Mucosa of stomach (tissue), 1 donor: ENCODE results near the gene ATP10B.

Experiments used
- H3K27me3 ChIP-seq: one replicate; pipeline ENCODE4 v1.7.0; 2013; ENCODE audit warnings: mild to moderate bottlenecking, low read length; ENCODE audit not compliant: control insufficient read depth, insufficient read depth
- H3K36me3 ChIP-seq: one replicate; pipeline ENCODE4 v1.7.0; 2013; ENCODE audit warnings: low read length; ENCODE audit not compliant: control insufficient read depth, insufficient read depth
- H3K4me1 ChIP-seq: one replicate; pipeline ENCODE4 v1.7.0; 2013; ENCODE audit warnings: mild to moderate bottlenecking, low read length; ENCODE audit not compliant: control insufficient read depth, insufficient read depth
- H3K4me3 ChIP-seq: one replicate; pipeline ENCODE4 v1.7.0; 2013; ENCODE audit warnings: low read length
- H3K9ac ChIP-seq: one replicate; pipeline ENCODE4 v1.7.0; 2013; ENCODE audit warnings: mild to moderate bottlenecking, low read length, moderate library complexity
- H3K9me3 ChIP-seq: one replicate; pipeline ENCODE4 v1.7.0; 2013; ENCODE audit warnings: mild to moderate bottlenecking, low read length, moderate library complexity; ENCODE audit not compliant: control insufficient read depth
- donor health status: Pancreatic carcinoma.

The ATP10B gene

DNA sequence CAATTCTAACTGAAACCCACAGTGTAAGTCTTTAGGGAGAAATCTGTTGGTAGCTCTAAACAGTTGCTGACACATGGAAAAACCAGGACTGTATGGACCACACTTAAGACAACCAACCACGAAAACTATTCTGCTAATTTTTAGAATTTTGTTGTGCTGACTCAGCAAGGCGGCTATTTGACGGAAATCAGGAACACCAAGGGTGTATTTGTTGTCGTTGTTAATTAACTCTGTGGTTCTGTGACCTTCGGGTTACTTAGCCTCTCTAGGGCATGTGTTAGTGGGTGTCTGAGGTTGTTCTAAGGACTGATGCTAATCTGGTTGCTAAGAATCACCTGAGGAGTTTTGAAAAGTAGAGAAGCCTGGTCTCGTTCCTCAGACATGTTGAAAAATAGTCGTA is 79.2 kb downstream of the ATP10B start:
- H3K4me1 ChIP-seq, result no peaks in the 10 kb centered on the region
- H3K36me3 ChIP-seq, result no peaks in the 10 kb centered on the region
- H3K4me3 ChIP-seq, result no peak overlapping the region
- H3K9me3 ChIP-seq, result no peaks in the 10 kb centered on the region
- H3K9ac ChIP-seq, result no peak overlapping the region
- H3K27me3 ChIP-seq, result no peaks in the 10 kb centered on the region

DNA sequence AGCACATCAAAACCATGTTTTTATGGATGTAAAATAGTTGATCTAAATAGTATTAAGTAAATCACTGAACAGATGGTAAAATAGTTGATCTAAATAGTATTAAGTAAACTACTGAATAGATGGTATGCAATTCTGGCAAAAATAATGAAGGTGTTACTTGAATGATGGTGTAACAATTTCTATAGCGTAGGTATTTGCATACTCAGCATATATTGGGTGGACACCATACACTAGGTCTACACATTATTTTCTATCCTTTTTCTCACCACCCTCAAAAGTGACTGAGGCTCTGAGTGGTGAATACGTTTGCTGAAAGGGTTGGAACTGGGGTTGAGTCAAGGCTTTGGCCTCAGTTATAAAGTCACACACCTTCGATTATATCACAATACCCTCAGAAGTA is 81.3 kb downstream of the ATP10B start:
- Histone ChIP-seq H3K4me3 (no peak overlapping the region), H3K4me1 (no peaks in the 10 kb centered on the region), H3K27me3 (no peaks in the 10 kb centered on the region), H3K9me3 (no peaks in the 10 kb centered on the region), H3K9ac (no peak overlapping the region), H3K36me3 (no peaks in the 10 kb centered on the region)

DNA sequence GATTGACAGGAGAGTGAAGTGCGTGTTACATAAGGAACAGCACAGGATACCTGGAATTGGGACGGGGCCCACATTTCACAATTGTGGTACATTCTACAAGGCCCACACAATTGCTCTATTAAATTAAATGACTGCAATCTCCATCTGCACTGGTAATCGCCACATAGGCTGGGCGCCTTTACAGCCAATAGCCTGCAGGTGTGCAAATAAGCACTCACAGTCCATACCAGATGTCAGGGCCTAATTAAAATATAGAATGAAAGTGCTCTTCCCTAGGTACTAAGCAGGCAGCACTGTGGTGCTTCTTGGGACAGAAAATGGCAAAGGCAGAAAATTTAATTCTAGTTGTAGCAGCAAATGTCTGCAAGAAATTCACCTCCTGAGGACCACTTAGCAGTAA is 82.7 kb downstream of the ATP10B start:
- H3K9me3 ChIP-seq, result no peaks in the 10 kb centered on the region
- H3K4me3 ChIP-seq, result no peak overlapping the region
- no peaks in the 10 kb centered on the region for H3K27me3 ChIP-seq
- H3K4me1 ChIP-seq, result no peaks in the 10 kb centered on the region
- H3K9ac ChIP-seq, result no peak overlapping the region
- H3K36me3 ChIP-seq, result no peaks in the 10 kb centered on the region

GRCh38 chr5:160767062-160767461 is 84.9 kb downstream of the ATP10B start:
- no peak overlapping the region for H3K9ac ChIP-seq
- no peak overlapping the region for H3K4me3 ChIP-seq
- no peaks in the 10 kb centered on the region for H3K27me3 ChIP-seq
- H3K9me3 ChIP-seq, result no peaks in the 10 kb centered on the region
- no peaks in the 10 kb centered on the region for H3K36me3 ChIP-seq
- no peaks in the 10 kb centered on the region for H3K4me1 ChIP-seq

- Histone ChIP-seq H3K9me3 (no peaks in the 10 kb centered on the region), H3K36me3 (no peaks in the 10 kb centered on the region), H3K4me1 (no peaks in the 10 kb centered on the region), H3K4me3 (no peak overlapping the region), H3K27me3 (no peaks in the 10 kb centered on the region), H3K9ac (no peak overlapping the region)
These were observed 92.0 kb downstream of the ATP10B start for GRCh38 chr5:160760008-160760407.

DNA sequence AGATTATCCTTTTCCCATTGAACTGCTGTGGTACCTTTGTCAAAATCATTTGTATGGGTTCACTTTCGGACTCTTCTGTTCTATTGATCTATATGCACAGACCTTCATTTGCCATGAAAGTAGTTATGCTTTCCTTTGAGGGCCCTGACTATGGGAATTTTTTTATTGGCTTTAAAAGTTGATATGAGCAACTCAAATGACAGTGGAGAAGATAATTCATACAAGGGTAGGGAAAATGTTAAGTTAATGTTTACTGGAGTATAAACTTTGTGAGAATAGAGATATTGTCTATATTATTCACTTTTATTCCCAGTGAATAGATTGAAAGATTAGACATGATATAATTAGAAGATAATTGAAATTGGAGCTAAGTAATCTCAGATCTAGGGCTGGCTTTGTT is 94.8 kb downstream of the ATP10B start:
- no peaks in the 10 kb centered on the region for H3K27me3 ChIP-seq
- no peaks in the 10 kb centered on the region for H3K9me3 ChIP-seq
- no peak overlapping the region for H3K9ac ChIP-seq
- H3K4me1 ChIP-seq, result no peaks in the 10 kb centered on the region
- no peak overlapping the region for H3K4me3 ChIP-seq
- no peaks in the 10 kb centered on the region for H3K36me3 ChIP-seq

DNA sequence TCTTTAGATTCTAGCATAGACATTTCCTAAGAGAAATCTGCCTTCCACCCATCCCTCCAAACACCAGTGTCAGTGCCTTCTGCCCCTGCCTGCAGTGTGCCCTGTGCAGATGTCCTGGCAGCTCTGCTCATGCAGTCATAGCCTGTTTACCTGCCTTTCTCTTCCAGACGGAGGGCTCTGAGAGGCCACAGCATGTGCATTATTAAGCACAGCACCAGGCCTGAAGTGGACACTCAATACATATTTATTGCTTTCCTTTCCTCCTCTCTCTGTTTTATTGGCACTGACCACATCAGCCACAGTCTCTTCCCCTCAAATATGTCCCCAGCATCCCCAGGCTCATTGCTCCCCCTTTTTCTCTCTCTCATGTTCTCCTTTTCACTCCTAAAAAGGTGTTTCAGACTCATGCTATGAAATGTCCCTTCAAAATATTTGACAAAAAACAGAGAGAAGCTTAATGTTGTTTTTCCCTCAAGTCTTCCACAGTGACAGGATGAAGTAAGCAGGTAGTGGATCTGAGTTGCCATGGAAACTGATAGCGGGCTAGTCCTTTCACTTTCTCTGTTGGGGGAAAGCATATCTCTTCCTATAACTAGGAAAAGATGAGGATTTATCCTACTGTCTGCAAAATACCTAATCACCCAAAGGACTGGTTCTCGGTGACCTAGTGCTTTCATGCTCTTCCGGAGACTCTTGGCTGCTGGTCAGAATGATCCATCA is 100.9 kb downstream of the ATP10B start:
- no peaks in the 10 kb centered on the region for H3K36me3 ChIP-seq
- H3K4me3 ChIP-seq, result no peak overlapping the region
- H3K9ac ChIP-seq, result no peak overlapping the region
- no peaks in the 10 kb centered on the region for H3K9me3 ChIP-seq
- H3K4me1 ChIP-seq, result peaks cover 3% of the 10 kb centered on the region
- H3K27me3 ChIP-seq, result no peaks in the 10 kb centered on the region

DNA sequence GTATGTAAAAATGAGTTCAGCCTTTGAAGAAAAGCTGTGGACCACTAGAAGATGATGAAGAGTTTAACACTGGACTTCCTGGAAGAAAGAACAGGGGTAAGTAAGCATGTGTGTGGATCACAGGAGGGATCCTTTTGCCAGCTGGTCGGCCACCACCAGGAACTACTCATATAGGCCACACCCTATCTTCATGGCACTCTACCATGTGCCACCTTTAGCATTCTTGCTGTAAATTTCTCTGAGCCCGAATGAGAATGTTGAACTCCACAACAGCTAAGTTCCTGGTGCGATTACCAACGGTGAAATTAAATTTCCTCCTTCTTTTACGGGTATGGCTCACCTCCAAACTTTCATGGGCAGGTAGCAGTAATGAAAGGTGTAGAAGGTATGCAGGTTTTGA is 102.3 kb downstream of the ATP10B start:
- H3K27me3 ChIP-seq, result no peaks in the 10 kb centered on the region
- H3K9me3 ChIP-seq, result no peaks in the 10 kb centered on the region
- H3K36me3 ChIP-seq, result no peaks in the 10 kb centered on the region
- H3K4me1 ChIP-seq, result peaks cover 3% of the 10 kb centered on the region
- no peak overlapping the region for H3K9ac ChIP-seq
- H3K4me3 ChIP-seq, result no peak overlapping the region

- H3K36me3 ChIP-seq, result no peaks in the 10 kb centered on the region
- no peaks in the 10 kb centered on the region for H3K27me3 ChIP-seq
- H3K9me3 ChIP-seq, result no peaks in the 10 kb centered on the region
- no peak overlapping the region for H3K9ac ChIP-seq
- H3K4me1 ChIP-seq, result peaks cover 3% of the 10 kb centered on the region
- H3K4me3 ChIP-seq, result no peak overlapping the region
These were observed 103.0 kb downstream of the ATP10B start for GRCh38 chr5:160749026-160749425.

GRCh38 chr5:160747987-160748386 is 104.0 kb downstream of the ATP10B start:
- Histone ChIP-seq H3K4me1 (peaks cover 3% of the 10 kb centered on the region), H3K4me3 (no peak overlapping the region), H3K9ac (peak overlapping the region; percentile 8), H3K27me3 (no peaks in the 10 kb centered on the region), H3K36me3 (no peaks in the 10 kb centered on the region), H3K9me3 (no peaks in the 10 kb centered on the region)

GRCh38 chr5:160747559-160747958 is 104.5 kb downstream of the ATP10B start:
- Histone ChIP-seq H3K4me3 (no peak overlapping the region), H3K36me3 (no peaks in the 10 kb centered on the region), H3K9ac (peak overlapping the region; percentile 8), H3K27me3 (no peaks in the 10 kb centered on the region), H3K9me3 (no peaks in the 10 kb centered on the region), H3K4me1 (peaks cover 3% of the 10 kb centered on the region)

GRCh38 chr5:160744268-160745101 is 107.5 kb downstream of the ATP10B start:
- Histone ChIP-seq H3K4me3 (no peak overlapping the region), H3K9ac (no peak overlapping the region), H3K36me3 (no peaks in the 10 kb centered on the region), H3K27me3 (no peaks in the 10 kb centered on the region), H3K9me3 (no peaks in the 10 kb centered on the region), H3K4me1 (peaks cover 3% of the 10 kb centered on the region)
